ENCODE measurements around the gene DBET.
A peak's percentile ranks its signal among the peaks of the same experiment; 100 is the strongest.
"Not testable (repeated sequence)": the region's sequence is repeated elsewhere in the genome, so short reads cannot be mapped to it uniquely, and the experiment has no call there.

Gene DBET

DNA sequence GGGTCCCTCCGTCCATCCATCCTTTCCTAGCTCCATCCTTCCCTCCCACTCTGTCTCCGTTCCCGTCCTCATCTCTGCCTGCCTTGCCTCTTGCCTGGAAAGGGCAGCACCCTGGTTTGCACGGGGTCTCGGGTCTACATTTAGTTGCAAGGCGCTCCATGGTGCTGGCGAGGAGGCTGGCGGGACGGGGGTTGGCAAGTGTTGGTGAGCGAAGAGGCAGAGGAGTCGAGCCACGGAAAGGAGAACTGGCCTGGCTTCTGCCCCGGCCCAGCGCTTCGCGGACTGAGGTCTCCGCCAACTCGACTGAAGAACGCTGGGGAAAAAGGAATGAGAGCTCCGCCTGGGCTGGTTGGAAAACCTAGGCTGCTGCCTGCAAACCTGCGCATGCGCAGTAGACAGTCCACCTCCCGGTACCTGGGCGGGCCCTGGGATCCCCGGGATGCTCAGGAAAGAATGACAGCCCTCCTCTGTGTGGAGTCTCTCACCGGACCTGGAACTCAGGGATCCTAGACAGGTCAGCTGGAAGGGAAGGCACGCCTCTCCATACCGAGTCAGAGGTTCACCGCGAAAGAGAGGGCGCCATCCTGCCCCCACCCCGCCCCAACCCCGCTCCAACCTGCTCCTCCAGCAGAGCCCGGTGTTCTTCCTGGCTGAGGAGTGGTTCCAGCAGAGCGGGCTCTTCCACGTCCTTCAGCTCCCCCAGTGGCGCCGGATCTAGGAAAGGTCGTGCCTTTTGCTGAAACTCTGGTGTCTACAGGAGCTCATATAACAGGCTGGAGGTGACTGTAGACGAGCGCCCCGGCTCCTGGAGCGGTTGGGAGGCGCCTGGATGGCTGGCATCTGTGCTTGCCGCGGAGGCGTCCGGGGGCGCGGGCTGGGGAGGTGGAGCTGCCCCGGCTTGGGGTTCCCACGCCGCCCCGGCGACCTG lies 43.2 kb upstream of the DBET start:
- Histone ChIP-seq H3K36me3 (ENCODE audit: low read depth) (no peaks in the 10 kb centered on the region), H3K27me3 (ENCODE audit: insufficient read depth, poor library complexity, severe bottlenecking) (peaks cover 64% of the 10 kb centered on the region), H3K4me1 (ENCODE audit: insufficient read depth, poor library complexity, severe bottlenecking) (no peaks in the 10 kb centered on the region), H3K9me3 (ENCODE audit: severe bottlenecking) (no peaks in the 10 kb centered on the region), H3K27ac (ENCODE audit: poor library complexity, severe bottlenecking) (no peak overlapping the region), H3K4me3 (ENCODE audit: severe bottlenecking) (peak overlapping the region; percentile 10)
- ATAC-seq (ENCODE audit: low read depth) = peak; percentile 78
- DNase-seq (ENCODE audit: low spot score) = no peak
- TF ChIP-seq, protein P1, sequence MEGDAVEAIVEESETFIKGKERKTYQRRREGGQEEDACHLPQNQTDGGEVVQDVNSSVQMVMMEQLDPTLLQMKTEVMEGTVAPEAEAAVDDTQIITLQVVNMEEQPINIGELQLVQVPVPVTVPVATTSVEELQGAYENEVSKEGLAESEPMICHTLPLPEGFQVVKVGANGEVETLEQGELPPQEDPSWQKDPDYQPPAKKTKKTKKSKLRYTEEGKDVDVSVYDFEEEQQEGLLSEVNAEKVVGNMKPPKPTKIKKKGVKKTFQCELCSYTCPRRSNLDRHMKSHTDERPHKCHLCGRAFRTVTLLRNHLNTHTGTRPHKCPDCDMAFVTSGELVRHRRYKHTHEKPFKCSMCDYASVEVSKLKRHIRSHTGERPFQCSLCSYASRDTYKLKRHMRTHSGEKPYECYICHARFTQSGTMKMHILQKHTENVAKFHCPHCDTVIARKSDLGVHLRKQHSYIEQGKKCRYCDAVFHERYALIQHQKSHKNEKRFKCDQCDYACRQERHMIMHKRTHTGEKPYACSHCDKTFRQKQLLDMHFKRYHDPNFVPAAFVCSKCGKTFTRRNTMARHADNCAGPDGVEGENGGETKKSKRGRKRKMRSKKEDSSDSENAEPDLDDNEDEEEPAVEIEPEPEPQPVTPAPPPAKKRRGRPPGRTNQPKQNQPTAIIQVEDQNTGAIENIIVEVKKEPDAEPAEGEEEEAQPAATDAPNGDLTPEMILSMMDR (IDR thresholded peaks at IDR 0.05; ENCODE audit: poor library complexity, severe bottlenecking) = no peak

DNA sequence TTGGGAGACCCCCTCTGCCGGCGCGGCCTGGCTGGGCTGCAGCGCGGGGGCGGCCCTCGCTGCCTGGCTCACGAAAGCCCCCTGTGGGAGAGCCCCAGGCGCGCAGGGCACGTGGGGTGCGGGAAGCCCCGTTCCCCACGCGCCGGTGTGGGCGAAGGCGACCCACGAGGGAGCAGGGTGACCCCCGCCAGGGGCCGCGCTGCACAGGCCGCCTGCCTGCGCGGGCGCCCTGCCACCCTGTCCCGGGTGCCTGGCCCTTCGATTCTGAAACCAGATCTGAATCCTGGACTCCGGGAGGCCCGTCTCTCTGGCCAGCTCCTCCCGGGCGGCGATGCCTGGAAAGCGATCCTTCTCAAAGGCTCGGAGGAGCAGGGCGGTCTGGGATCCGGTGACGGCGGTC lies 42.3 kb upstream of the DBET start:
- not testable (repeated sequence) for ATAC-seq (ENCODE audit: low read depth); H3K4me1 ChIP-seq (ENCODE audit: insufficient read depth, poor library complexity, severe bottlenecking); H3K4me3 ChIP-seq (ENCODE audit: severe bottlenecking); H3K9me3 ChIP-seq (ENCODE audit: severe bottlenecking); DNase-seq (ENCODE audit: low spot score); H3K27ac ChIP-seq (ENCODE audit: poor library complexity, severe bottlenecking); H3K36me3 ChIP-seq (ENCODE audit: low read depth)
- H3K27me3 ChIP-seq (ENCODE audit: insufficient read depth, poor library complexity, severe bottlenecking) = peaks cover 55% of the 10 kb centered on the region

DNA sequence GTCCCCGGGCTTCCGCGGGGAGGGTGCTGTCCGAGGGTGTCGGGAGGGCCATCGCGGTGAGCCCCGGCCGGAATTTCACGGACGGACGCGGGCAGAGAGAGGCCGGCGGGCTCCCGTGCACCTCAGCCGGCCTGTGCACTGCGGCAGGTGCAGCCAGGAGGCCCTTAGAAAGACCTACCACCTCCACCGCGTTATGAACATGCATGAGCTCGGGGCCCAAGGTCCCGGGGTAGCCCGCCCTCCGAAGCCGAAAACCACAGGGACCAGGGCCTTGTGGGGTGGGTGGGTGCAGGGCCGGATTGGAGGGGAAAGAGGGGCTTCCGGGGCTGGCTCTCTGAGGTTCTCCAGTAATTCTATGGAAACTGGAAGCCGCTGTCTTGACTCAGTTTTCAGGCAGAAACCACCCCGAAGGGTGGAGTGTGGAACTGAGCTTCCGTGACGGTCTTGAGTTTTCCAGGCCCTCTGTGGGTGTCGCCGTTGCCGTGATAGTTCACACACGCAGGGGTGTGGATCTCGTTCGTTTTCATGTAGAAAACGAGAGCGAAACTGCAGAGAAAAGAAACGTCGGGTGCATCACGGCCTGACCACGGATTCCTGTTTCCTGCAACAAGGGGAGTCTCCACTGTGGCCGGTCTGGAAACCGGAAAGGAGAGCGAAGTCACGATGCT lies 41.6 kb upstream of the DBET start:
- DNase-seq (ENCODE audit: low spot score); H3K9me3 ChIP-seq (ENCODE audit: severe bottlenecking); ATAC-seq (ENCODE audit: low read depth); H3K4me3 ChIP-seq (ENCODE audit: severe bottlenecking); H3K27ac ChIP-seq (ENCODE audit: poor library complexity, severe bottlenecking); H3K36me3 ChIP-seq (ENCODE audit: low read depth); H3K4me1 ChIP-seq (ENCODE audit: insufficient read depth, poor library complexity, severe bottlenecking): not testable (repeated sequence)
- H3K27me3 ChIP-seq (ENCODE audit: insufficient read depth, poor library complexity, severe bottlenecking) = peaks cover 47% of the 10 kb centered on the region

DNA sequence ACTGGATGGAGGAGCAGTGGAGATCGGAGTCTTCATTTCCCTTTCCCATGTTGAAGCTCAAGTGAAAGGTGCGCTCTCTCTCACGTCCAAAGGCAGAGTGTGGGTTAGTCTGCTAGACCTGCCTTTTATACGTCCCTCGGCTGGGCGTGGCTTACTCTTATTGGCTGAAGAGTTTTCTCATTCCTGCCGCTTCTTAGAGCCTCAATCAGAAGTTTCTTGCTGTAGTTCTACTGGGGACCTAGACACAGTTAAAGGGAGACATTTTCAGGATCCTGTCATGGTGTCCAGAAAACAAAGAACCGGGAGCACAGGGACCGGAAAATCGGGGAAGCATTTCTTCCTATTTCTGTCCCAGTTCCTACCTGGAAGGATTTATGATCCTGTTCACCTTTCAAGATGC lies 37.1 kb upstream of the DBET start, which contains the start of gene FRG2:
TSS of gene FRG2 (minus strand) at position 101 of the 400 bp plus-strand sequence. CDS start at position 49, 52 bp downstream.
- H3K27me3 ChIP-seq (ENCODE audit: insufficient read depth, poor library complexity, severe bottlenecking) = not testable (repeated sequence)

DNA sequence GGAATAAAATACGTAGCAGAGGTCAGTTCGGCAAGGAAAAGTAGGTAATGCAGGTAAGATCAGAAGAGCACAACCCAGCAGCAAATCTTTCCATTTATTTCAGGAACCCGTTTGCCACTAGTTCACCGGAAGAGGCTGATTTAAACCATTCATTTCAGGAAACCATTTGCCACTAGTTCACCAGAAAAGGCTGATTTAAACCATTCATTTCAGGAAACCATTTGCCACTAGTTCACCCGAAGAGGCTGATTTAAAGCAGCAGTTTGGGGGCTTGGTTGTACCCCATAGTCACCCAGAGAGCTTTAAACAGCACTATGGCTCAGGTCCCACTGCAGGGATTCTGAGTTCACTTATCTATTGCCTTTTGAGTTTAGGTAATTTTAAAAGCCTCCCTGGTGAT lies 33.0 kb upstream of the DBET start:
- not testable (repeated sequence) for ATAC-seq (ENCODE audit: low read depth); H3K27ac ChIP-seq (ENCODE audit: poor library complexity, severe bottlenecking); H3K4me1 ChIP-seq (ENCODE audit: insufficient read depth, poor library complexity, severe bottlenecking); H3K27me3 ChIP-seq (ENCODE audit: insufficient read depth, poor library complexity, severe bottlenecking); H3K36me3 ChIP-seq (ENCODE audit: low read depth); DNase-seq (ENCODE audit: low spot score); H3K4me3 ChIP-seq (ENCODE audit: severe bottlenecking); H3K9me3 ChIP-seq (ENCODE audit: severe bottlenecking)

More for the DNA sequence above, 37.1 kb upstream of the DBET start, which contains the start of gene FRG2:
- not testable (repeated sequence) for DNase-seq (ENCODE audit: low spot score); H3K27ac ChIP-seq (ENCODE audit: poor library complexity, severe bottlenecking); H3K36me3 ChIP-seq (ENCODE audit: low read depth); H3K4me3 ChIP-seq (ENCODE audit: severe bottlenecking); H3K4me1 ChIP-seq (ENCODE audit: insufficient read depth, poor library complexity, severe bottlenecking); H3K9me3 ChIP-seq (ENCODE audit: severe bottlenecking); ATAC-seq (ENCODE audit: low read depth)

DNA sequence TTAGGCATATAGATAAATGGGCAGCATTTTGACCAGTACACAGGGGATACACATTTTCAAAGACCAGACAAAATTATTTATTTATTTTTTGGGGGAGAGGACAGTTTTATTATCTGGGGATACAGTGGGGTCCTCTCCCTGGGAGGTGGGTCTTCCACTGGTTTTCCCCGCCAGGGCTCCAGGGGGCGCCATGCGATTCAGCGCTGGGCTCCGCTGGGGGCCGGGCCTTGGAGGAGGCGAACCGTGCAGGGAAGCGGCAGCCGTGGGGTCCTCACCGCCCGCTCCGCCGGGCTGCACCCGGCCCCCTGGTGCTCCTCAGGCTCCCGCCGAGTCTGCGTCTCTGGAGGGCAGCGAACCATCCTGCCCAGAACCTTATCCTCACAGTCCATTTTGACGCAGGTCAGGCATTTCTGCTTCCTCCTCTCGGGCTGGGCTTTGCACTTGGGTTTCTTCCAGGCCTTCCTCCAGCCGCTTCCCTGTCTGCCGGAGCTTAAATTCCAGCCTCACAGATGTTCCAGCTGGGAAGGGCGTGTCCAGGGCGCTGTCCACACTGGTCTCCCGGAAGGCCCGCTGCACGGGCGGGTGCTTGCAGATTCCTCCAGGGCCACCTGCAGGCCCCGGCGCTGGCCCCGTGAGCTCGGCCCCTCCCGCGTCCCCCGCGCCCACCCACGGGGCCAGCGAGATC lies 26.5 kb upstream of the DBET start:
- not testable (repeated sequence) for ATAC-seq (ENCODE audit: low read depth)

DNA sequence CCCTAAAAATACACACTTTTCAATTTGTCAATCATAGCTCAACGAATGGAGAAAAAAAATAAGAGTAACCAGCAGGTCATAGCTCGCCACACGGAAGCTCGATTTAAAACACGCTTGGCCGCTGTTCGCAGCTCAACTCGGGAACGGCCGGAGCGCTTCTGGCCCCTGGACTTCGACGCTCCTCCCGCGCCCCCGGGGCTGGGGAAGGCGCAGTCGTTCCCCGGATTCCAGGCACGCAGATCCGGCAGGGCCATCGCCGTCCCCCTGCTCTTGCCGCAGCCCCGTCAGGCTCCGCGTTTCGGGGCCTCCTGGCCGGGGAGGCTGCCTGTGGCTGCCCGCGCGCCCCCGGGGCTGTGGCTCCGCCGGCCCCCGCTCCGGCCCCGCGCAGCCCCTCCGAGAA lies 23.4 kb upstream of the DBET start:
- H3K27me3 ChIP-seq (ENCODE audit: insufficient read depth, poor library complexity, severe bottlenecking); H3K36me3 ChIP-seq (ENCODE audit: low read depth); H3K27ac ChIP-seq (ENCODE audit: poor library complexity, severe bottlenecking); H3K4me3 ChIP-seq (ENCODE audit: severe bottlenecking); H3K9me3 ChIP-seq (ENCODE audit: severe bottlenecking); H3K4me1 ChIP-seq (ENCODE audit: insufficient read depth, poor library complexity, severe bottlenecking); DNase-seq (ENCODE audit: low spot score); ATAC-seq (ENCODE audit: low read depth): not testable (repeated sequence)

More for the DNA sequence above, 26.5 kb upstream of the DBET start:
- not testable (repeated sequence) for H3K4me1 ChIP-seq (ENCODE audit: insufficient read depth, poor library complexity, severe bottlenecking); DNase-seq (ENCODE audit: low spot score); H3K36me3 ChIP-seq (ENCODE audit: low read depth); H3K9me3 ChIP-seq (ENCODE audit: severe bottlenecking); H3K27me3 ChIP-seq (ENCODE audit: insufficient read depth, poor library complexity, severe bottlenecking); H3K27ac ChIP-seq (ENCODE audit: poor library complexity, severe bottlenecking); H3K4me3 ChIP-seq (ENCODE audit: severe bottlenecking)

DNA sequence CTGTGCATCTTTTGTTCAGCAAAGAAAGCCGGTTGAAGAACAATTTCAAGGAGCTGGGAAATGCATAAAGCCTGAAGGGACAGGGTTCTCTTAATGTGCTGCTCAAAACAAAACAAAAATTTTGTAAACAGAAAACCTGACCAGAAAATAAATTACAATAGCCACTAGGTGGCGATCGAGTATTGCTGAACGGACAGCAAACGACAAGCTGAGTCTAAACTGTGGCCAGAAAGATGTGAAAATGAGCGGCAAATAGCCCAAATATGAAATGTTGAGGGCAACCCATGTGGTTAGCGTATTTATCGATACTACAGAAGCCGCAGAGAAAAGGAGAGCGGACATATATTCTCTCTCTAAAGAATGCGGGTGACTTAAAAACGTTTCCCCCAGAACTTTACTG lies 16.7 kb upstream of the DBET start:
- ATAC-seq (ENCODE audit: low read depth) = not testable (repeated sequence)

DNA sequence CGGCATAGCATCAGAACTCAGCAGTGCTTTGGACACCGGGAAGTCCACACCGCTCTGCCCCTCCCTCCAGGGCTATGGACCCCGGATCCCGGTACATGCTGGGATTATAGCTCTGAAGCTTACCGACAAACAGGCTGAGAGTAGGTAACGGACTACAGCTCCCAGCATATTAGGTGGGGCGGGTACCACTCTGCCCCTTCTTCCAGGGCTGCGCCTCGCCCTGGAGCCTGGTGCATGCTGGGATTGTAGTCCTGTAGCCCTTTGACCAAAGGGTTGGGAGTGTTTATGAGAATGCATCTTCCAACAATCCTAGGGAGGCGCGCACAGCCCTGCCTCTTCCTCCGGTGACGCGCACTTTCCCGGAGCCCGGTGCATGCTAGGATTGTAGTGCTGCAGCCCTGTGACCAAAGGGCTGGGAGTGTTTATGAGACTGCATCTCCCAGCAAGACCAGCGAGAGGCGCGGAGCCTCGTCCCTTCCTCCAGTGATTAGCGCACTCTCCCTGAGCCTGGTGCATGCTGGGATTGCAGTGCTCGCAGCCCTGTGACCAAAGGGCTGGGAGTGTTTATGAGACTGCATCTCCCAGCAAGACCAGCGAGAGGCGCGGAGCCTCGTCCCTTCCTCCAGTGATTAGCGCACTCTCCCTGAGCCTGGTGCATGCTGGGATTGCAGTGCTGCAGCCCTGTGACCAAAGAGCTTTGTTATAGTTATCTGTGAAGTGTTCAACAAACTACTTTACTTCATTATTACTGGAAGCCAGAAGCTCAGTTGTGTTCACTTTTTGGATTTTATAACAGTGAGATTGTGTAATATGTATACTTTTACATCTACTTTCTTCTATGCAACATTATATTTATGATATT lies 14.7 kb upstream of the DBET start:
- H3K27me3 ChIP-seq (ENCODE audit: insufficient read depth, poor library complexity, severe bottlenecking); DNase-seq (ENCODE audit: low spot score); H3K4me3 ChIP-seq (ENCODE audit: severe bottlenecking); H3K27ac ChIP-seq (ENCODE audit: poor library complexity, severe bottlenecking); H3K9me3 ChIP-seq (ENCODE audit: severe bottlenecking); H3K4me1 ChIP-seq (ENCODE audit: insufficient read depth, poor library complexity, severe bottlenecking); H3K36me3 ChIP-seq (ENCODE audit: low read depth): not testable (repeated sequence)
- ATAC-seq (ENCODE audit: low read depth) = peak; percentile 64

More for the DNA sequence above, 16.7 kb upstream of the DBET start:
- H3K4me1 ChIP-seq (ENCODE audit: insufficient read depth, poor library complexity, severe bottlenecking); H3K4me3 ChIP-seq (ENCODE audit: severe bottlenecking); H3K9me3 ChIP-seq (ENCODE audit: severe bottlenecking); H3K27me3 ChIP-seq (ENCODE audit: insufficient read depth, poor library complexity, severe bottlenecking); H3K27ac ChIP-seq (ENCODE audit: poor library complexity, severe bottlenecking); DNase-seq (ENCODE audit: low spot score); H3K36me3 ChIP-seq (ENCODE audit: low read depth): not testable (repeated sequence)

Measured in RWPE2 (cell line).